Activated CD4-positive, alpha-beta T cell treated with anti-CD3 and anti-CD28 coated beads for 4 hours (primary cell): ENCODE results near the gene CDH4.
"Not testable (repeated sequence)": the region's sequence is repeated elsewhere in the genome, so short reads cannot be mapped to it uniquely, and the experiment has no call there.

Source experiments
- DNase-seq, 2 donors: peaks; one replicate each; pipeline ENCODE4 v3.0.0-alpha.2; 2020

The CDH4 gene

GRCh38 chr20:61964675-61965605, 712.9 kb downstream of the CDH4 start:
- DNase-seq: no peak

GRCh38 chr20:61965606-61966491, 713.8 kb downstream of the CDH4 start:
- no peak for DNase-seq

DNA sequence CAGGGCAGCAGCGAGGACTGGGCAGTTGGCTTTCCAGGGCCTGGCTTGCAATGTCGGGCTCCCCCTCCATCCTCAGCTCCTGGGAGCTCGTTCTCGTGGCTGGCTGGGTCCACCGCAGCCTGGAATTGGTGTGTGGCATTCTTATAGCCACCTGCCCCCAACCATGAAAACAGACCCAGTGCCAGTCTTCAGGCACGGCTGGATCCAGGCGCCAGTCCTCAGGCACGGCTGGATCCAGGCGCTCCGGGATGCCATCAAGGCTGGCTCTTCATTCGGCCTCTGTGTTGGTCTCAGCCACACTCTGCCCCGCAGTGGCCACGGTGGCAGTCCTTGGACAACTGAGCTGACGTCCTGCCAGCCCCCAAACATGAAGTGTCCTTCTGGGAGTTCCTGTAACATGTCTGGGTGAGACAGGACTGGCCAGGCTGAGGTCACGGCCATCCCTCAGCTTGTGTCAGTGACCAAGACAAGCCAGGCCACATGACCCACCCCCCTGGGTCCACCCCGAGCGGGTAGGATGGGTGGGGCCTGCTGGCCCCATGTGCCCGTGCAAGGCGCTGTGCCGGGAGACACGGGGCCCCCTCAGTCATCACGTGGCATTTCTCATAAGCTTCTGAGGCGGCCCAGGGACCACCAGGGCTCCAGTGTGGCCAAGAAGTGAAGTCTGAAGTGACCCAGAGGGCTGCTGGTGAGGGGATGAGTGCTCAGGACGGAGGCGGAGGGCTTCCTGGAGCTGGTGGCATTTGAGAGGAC, 714.6 kb downstream of the CDH4 start:
- no peak for DNase-seq

- DNase-seq: no peak
Observed at GRCh38 chr20:61967300-61967699, 715.2 kb downstream of the CDH4 start.

DNA sequence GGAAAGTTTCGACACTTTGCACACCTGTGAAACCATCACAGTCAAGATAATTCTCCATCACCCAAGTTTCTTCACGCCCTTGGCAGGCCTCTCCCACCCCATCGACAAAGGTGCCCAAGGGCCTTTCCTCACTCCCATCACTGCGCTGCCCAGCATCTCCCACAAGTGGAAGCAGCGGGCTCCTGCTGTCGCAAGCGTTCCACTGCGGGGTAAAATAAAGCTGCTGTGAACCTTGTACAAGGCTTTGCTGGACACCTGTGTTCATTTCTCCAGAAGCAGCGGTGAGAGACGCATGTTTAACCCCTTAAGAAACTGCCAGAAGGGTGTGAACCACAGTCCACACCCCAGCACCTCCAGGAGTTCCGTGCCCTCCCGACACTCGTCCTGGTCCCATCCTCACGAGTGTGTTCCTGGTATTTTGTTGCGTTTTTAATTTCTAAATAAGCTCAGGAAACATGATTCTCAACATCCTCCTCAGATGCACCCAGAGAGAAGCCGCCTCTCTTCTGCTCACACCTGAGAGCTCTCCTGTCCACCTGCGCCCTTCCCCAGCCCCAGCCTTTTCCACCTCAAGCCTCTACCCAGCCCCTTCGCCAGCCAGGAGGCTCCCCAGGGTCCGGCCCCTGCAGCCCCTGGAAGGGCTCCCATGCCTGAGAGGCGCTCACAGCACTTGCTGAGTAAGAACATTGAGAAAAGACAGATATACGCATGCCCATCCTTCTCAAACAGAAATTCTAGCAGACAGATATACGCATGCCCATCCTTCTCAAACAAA, 716.2 kb downstream of the CDH4 start:
- no peak for DNase-seq

DNA sequence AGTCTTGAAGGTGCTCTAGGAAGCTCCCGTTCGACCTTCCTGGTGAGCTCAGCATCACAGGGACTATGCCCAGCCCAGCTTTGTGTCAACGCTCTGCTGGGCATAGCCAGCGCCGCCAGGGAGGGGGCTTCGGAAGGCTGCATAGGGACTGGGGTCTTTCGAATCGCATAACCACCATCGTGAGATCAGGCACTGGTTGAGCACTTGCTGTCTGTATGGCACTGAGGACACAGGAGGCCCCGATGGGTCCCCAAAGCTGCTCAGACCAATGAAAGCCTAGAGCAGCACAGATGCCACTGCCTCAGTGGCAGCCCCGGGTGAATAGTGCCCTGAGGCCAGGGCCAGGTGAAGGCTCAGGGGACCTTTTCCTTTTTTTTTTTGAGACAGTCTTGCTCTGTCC, 716.9 kb downstream of the CDH4 start:
- DNase-seq: no peak

GRCh38 chr20:61969806-61970205, 717.7 kb downstream of the CDH4 start:
- DNase-seq: no peak

DNA sequence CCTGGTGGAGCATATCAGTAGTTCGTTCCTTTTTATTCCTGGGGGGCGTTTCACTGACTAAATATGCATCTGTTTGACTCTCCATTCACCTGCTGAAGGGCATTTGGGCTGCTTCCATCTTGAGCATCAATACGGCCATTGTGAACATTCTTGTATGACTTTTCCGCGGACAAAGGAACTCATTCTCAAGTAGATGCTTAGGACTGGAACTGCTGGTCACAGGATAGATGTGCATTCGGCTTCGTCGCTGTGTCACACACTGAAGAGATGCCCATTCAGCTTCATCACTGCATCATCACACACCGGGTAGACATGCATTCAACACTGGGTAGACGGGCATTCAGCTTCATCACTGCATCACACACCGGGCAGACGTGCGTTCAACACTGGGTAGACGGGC, 718.3 kb downstream of the CDH4 start:
- DNase-seq: no peak

DNA sequence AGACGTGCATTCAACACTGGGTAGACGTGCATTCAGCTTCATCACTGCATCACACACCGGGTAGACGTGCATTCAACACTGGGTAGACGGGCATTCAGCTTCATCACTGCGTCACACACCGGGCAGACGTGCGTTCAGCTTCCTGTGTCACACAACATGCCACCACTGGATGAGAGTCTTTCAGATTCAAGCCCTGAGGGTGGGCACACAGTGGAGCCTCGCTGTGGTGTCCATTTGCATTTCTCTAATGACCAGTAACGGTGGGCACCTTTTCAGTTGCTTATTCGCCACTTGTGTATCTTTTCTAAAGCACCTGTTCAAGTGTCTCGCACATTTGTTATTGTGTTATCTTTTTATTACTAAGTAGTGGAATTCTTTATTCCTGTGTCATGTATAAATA, 719.5 kb downstream of the CDH4 start:
- DNase-seq: not testable (repeated sequence)

GRCh38 chr20:61972636-61973508, 720.8 kb downstream of the CDH4 start:
- DNase-seq: no peak

DNA sequence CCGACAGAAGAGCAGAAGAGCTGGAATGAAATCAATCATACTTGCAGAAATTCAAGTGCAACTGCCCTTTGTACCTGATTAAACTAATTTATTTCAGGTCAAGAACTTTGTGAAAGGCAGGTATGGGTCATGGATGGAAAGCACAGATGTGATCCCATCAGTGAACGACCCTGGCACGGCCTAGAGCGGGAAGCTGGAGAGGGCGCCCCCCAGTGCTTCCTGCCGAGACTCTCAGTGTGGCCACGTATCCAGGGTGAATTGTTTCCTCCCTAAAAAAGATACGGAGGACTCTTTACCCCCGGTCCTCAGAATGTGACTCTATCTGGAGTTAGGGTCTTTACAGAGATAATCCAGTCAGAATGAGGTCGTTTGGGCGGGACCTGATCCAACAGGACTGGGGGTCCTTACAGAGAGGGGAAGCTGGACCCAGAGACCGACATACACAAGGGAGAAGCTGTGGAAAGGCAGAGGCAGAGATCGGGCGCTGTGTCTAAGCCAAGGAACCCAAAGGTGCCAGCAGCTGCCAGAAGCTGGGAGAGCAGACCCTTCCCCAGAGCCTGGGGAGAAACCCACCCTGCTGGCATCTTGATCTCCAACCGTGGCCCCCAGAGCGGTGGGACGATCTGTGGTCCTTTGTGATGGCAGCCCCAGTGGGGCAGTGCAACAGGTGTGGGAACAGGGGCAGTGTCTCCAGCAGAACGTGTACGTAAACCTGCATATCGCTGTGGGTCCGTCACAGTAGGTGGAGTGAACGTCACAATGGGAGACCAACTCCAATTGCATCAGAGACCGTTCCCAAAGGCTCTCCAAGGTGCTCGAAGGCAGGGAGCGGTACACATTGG, 721.7 kb downstream of the CDH4 start:
- no peak for DNase-seq

GRCh38 chr20:61974357-61974665, 722.2 kb downstream of the CDH4 start:
- DNase-seq: no peak

DNA sequence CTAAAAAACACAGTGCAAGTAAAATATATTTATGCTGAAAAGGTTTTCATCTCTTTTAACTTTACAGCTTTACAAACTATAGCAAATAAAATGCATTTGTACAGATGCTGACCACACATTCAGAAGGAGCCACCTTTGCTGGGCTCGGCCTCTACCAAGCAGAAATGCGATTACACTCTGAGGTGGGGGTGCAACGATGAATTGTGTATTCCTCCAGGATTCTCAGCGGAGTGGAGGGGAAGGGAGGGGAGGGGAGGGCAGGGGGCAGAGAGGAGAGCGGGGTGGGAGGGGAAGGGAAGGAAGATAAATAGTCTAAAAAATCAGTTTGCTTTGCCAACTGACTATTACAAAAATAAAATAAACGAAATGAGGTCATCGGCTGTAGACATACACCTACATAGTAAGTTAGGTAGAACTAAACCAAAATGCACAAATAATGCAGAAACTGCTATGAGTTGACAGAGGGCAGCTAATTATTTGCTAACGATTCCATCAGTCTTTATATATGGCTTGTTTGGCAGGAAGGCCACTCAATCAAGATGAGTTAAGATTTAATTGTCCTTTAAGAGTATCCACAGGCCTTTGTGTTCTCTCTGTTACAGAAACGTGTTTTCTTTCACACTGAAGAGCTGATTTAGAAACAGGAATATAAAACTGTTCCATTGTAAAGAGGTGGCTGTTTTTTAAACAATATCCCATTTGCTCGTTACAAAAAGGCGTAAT, 723.5 kb downstream of the CDH4 start:
- DNase-seq: no peak

DNA sequence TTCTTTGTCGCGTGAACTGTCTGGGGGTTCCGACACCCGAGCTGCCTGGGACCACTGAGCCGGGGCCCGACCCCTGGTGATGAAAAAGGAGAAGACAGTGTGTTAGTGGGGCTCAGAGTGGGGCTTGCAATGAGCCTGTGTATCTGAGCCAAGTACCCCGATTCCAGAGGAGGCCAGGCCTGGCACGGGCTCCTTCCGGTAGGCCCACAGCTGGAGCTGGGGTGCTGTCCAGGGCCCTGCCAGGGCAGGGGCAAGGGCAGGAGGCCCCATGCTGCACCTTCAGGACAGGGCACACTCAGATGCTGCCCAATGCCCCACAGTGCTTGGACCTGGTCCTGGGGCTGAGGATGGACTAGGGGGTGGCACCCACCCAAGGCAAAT, 724.2 kb downstream of the CDH4 start:
- no peak for DNase-seq

- no peak for DNase-seq
Observed at GRCh38 chr20:61976644-61977418, 724.8 kb downstream of the CDH4 start.

DNA sequence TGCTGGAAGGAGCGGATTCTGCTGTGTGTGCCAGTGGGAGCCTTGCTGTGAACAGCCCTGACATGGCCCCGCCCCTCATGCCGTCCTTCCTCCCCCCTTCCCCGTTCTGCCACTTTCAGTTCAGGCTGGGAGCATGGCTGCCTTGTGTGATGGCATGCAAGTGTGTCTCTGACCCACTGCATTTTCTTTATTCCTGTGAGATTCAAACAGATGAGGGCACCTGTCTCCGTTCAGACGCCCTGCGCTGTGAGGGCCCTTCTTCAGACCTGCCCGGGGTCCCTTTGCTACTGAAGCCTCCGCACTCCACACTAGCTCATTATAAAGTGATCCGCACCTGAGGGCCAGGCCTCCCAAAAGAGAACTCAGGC, 725.3 kb downstream of the CDH4 start:
- DNase-seq: no peak

GRCh38 chr20:61978491-61978890, 726.4 kb downstream of the CDH4 start:
- DNase-seq: no peak

- no peak for DNase-seq
Observed at GRCh38 chr20:61979090-61979489, 727.0 kb downstream of the CDH4 start.
